AG04449 (cell line): ENCODE results near the gene MYH2.

ENCODE experiments used
- CTCF ChIA-PET: fragments of 350-600 bp; formaldehyde crosslinking; extraction: SDS; loops from one replicate; lab custom pipeline; 2021; ENCODE audit warnings: antibody characterized with exemption; lab: Yijun Ruan, JAX
- POLR2A ChIA-PET: fragments of 400-600, 350-600 bp; formaldehyde crosslinking; extraction: SDS; loops from one replicate; lab custom pipeline; 2020; ENCODE audit warnings: antibody characterized with exemption, inconsistent platforms; lab: Yijun Ruan, JAX
- DNase-seq: peaks from one replicate; pipeline ENCODE4 v3.0.0-alpha.2; 2010; ENCODE audit warnings: low read depth, low spot score
- H3K4me3 ChIP-seq: 2 replicates; pipeline ENCODE4 v1.5.1; 2011; ENCODE audit warnings: low read depth, mild to moderate bottlenecking, control low read depth, low read length
- CTCF ChIP-seq: IDR thresholded peaks from one replicate; pipeline ENCODE4 v1.5.1; 2011; ENCODE audit warnings: mild to moderate bottlenecking, moderate library complexity, low read length, control low read depth, inconsistent platforms; ENCODE audit not compliant: insufficient read depth; ENCODE audit errors: missing control alignments

The MYH2 gene

DNA sequence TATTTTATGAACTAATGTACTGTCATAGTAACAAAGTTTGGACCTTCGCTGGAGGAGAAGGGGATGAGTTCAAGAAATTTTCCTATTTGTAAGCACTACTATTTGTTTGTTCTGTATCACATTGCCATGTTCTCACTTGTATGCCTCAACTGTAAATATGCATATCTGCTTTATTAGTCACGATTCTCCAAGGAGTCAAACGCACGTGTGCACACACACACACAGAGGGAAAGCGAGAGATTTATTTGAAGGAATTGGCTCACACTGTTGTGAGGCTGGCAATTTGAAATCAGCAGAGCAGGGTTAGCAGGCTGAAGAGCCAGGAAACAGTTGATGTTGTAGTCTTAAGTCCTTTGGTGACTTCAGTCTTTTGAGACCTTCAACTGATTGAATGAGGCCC is 24.9 kb upstream of the MYH2 start:
- no peak for TF ChIP-seq CTCF
- POLR2A ChIA-PET, result no interaction called here
- CTCF ChIA-PET, result no interaction called here

GRCh38 chr17:10563991-10564660 is 14.7 kb upstream of the MYH2 start:
- no peak for TF ChIP-seq CTCF
- no peak overlapping the region for H3K4me3 ChIP-seq
- CTCF ChIA-PET, result no interaction called here
- POLR2A ChIA-PET, result no interaction called here
- no peak for DNase-seq

More for the DNA sequence above, 24.9 kb upstream of the MYH2 start:
- H3K4me3 ChIP-seq, result no peak overlapping the region
- DNase-seq, result no peak

- CTCF ChIA-PET, result no interaction called here
Observed at GRCh38 chr17:10558049-10558448, 8.6 kb upstream of the MYH2 start.

GRCh38 chr17:10557422-10557821 is 8.0 kb upstream of the MYH2 start:
- H3K4me3 ChIP-seq, result no peak overlapping the region
- ChIA-PET POLR2A (interaction anchor here (0.7 kb wide), 1 partner anchor 109 kb away, joined by 3 read pairs; no protein-coding TSS in a partner anchor), CTCF (no interaction called here)
- TF ChIP-seq CTCF, result no peak
- DNase-seq, result no peak

More at GRCh38 chr17:10558049-10558448, 8.6 kb upstream of the MYH2 start:
- POLR2A ChIA-PET, result no interaction called here
- H3K4me3 ChIP-seq, result no peak overlapping the region
- no peak for DNase-seq
- no peak for TF ChIP-seq CTCF

DNA sequence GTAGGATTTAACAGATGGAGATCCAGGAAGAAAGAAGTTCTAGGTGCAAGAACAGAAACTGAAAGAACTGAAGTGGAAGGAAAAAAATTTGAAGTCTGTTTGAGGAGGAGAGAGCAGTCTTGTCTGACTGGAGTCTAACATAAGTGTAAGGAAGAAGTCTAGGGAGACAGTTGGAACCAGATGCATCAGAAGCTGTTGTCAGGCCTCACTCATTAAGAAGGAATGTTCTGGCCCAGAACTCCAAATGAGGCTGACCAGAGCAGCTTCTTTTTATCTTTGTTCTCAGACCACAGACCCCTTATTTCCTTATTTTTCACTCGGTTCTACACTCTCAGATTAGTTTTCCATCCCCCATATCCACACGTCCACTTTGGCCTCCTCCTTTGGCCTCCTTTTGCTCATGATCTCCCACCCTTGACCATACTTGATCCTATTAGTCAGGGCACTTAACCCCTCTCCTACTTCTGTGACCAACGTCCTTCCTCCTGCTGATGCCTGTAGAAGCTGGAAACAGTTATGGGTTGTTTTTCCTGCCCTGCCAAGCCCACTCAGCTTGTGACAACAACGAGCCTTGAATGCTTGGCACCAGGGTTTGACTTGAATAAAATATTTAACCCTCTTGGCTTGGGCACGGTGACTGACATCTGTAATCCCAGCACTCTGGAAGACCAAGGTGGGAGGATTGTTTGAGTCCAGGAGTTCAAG is 7.0 kb upstream of the MYH2 start:
- POLR2A ChIA-PET, result no interaction called here
- no peak for TF ChIP-seq CTCF
- CTCF ChIA-PET, result interaction anchor here (0.7 kb wide), 1 partner anchor 1439 kb away, joined by 3 read pairs; no protein-coding TSS in a partner anchor
- no peak for DNase-seq
- H3K4me3 ChIP-seq, result no peak overlapping the region

DNA sequence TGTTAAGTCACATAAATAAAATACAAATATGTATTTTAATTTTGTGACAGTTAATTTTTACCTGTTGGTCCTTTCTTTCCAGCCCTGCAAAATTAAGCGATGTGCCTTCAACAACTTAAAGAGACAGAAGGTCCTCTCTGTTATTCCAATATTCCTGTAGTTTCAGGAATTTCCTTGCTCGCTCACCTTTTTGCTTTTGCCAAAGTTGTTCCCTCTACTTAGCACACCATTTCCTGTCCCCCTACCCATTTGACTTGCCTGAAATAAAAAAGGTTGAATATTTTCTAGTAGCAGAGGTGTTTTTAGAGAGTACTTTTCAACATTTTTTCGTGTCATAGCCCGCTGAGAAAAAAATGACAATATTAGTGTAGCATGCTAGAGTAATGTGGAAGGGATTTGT is 556 bp upstream of the MYH2 start:
- ChIA-PET CTCF (no interaction called here), POLR2A (no interaction called here)
- H3K4me3 ChIP-seq, result no peak overlapping the region
- TF ChIP-seq CTCF, result no peak
- no peak for DNase-seq
